MG63 (cell line): Measurements from ENCODE around the gene PCDHA1. TPM values are rescaled to one million over a fixed set of nuclear protein-coding genes. Genes with fewer than 3 reads are reported as not detected.
"Not testable (repeated sequence)": the region's sequence is repeated elsewhere in the genome, so short reads cannot be mapped to it uniquely, and the experiment has no call there.

Experiments used
- DNase-seq: peaks from one replicate; pipeline ENCODE4 v3.0.0-alpha.2; 2020
- H3K27me3 ChIP-seq: fragments of 250-450 bp; sonication (Bioruptor Pico); 2 replicates; pipeline ENCODE4 v1.5.1; 2020; ENCODE audit warnings: mild to moderate bottlenecking, moderate library complexity
- H3K36me3 ChIP-seq: fragments of 250-450 bp; sonication (Bioruptor Pico); 2 replicates; pipeline ENCODE4 v1.5.1; 2020; ENCODE audit warnings: mild to moderate bottlenecking, moderate library complexity
- H3K4me3 ChIP-seq: fragments of 250-450 bp; sonication (Bioruptor Pico); 2 replicates; pipeline ENCODE4 v1.5.1; 2020; ENCODE audit warnings: mild to moderate bottlenecking, moderate library complexity
- H3K9me3 ChIP-seq: fragments of 250-450 bp; sonication (Bioruptor Pico); 2 replicates; pipeline ENCODE4 v1.5.1; 2020; ENCODE audit warnings: mild to moderate bottlenecking, moderate library complexity
- total RNA-seq: library from RNA; depleted of rRNA; stranded (reverse); fragments of >200 nt; shearing (Covaris generic); gene quantifications from 2 replicates; pipeline ENCODE4 v1.2.3, GENCODE V29; 2014; ENCODE audit warnings: low replicate concordance

Gene PCDHA1
- total RNA-seq, 1 experiment from 2014 or later, result not detected

DNA sequence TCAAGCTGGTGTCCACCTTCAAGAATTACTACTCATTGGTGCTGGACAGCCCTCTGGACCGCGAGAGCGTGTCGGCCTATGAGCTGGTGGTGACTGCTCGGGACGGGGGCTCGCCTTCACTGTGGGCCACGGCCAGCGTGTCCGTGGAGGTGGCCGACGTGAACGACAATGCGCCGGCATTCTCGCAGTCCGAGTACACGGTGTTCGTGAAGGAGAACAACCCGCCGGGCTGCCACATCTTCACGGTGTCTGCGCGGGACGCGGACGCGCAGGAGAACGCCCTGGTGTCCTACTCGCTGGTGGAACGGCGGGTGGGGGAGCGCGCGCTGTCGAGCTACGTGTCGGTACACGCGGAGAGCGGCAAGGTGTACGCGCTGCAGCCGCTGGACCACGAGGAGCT lies 16.4 kb downstream of the PCDHA1 start:
- H3K27me3 ChIP-seq, DNase-seq, H3K9me3 ChIP-seq, H3K4me3 ChIP-seq, H3K36me3 ChIP-seq: not testable (repeated sequence)

DNA sequence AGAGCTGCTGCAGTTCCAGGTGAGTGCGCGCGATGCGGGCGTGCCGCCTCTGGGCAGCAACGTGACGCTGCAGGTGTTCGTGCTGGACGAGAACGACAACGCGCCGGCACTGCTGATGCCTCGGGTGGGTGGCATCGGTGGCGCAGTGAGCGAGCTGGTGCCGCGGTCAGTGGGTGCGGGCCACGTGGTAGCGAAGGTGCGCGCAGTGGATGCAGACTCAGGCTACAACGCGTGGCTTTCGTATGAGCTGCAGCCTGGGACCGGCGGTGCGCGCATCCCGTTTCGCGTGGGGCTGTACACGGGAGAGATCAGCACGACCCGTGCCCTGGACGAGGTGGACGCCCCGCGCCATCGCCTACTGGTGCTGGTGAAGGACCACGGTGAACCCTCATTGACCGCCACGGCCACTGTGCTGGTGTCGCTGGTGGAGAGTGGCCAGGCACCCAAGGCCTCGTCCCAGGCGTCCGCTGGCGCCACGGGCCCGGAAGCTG lies 16.9 kb downstream of the PCDHA1 start:
- Histone ChIP-seq H3K36me3 (no peaks in the 10 kb centered on the region), H3K27me3 (no peaks in the 10 kb centered on the region), H3K9me3 (peaks cover 8% of the 10 kb centered on the region), H3K4me3 (no peak overlapping the region)
- no peak for DNase-seq

DNA sequence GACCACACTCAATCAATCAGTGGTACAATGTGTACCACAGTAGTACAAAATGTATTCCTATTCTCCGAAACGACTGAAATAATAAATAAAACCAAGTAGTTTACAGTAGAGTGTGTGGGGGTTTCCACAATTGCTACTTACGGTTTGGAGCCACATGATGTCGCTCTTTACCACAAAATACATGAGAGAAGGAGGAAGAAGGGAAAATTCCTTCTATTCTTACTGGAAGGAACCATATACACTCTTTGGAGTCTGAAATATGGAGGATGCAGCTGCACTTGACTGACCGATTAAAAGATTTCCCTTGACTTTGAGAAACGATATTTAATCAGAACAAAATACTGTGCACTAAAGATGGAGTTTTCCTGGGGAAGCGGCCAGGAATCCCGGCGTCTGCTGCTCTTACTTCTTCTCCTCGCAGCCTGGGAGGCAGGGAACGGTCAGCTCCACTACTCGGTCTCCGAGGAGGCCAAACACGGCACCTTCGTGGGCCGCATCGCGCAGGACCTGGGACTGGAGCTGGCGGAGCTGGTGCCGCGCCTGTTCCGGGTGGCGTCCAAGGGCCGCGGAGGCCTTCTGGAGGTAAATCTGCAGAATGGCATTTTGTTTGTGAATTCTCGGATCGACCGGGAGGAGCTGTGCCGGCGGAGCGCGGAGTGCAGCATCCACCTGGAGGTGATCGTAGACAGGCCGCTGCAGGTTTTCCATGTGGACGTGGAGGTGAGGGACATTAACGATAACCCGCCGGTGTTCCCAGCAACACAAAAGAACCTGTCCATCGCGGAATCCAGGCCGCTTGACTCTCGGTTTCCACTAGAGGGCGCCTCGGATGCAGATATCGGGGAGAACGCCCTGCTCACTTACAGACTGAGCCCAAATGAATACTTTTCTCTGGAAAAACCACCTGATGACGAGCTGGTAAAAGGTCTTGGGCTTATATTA lies 21.2 kb downstream of the PCDHA1 start, which contains the start of gene PCDHA4:
PCDHA4 (plus strand) TSS at position 235 of the 942 bp plus-strand sequence.
- 0 out of 2 replicates have a peak, but pooled peaks cover 2% of the 10 kb centered on the region for H3K9me3 ChIP-seq
- no peaks in the 10 kb centered on the region for H3K36me3 ChIP-seq
- DNase-seq, result no peak
- H3K4me3 ChIP-seq, result no peak within 1 kb of the TSS
- H3K27me3 ChIP-seq, result no peaks in the 10 kb centered on the region

DNA sequence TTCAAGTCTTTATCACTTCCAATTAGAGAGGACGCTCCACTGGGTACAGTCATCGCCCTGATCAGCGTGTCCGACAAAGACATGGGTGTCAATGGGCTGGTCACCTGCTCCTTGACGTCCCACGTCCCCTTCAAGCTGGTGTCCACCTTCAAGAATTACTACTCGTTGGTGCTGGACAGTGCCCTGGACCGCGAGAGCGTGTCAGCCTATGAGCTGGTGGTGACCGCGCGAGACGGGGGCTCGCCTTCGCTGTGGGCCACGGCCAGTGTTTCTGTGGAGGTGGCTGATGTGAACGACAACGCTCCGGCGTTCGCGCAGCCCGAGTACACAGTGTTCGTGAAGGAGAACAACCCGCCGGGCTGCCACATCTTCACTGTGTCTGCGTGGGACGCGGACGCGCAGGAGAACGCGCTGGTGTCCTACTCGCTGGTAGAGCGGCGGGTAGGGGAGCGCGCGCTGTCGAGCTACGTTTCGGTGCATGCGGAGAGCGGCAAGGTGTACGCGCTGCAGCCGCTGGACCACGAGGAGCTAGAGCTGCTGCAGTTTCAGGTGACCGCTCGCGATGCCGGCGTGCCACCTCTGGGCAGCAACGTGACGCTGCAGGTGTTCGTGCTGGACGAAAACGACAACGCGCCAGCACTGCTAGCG lies 22.4 kb downstream of the PCDHA1 start:
- not testable (repeated sequence) for H3K4me3 ChIP-seq, H3K36me3 ChIP-seq, H3K9me3 ChIP-seq, H3K27me3 ChIP-seq, DNase-seq

DNA sequence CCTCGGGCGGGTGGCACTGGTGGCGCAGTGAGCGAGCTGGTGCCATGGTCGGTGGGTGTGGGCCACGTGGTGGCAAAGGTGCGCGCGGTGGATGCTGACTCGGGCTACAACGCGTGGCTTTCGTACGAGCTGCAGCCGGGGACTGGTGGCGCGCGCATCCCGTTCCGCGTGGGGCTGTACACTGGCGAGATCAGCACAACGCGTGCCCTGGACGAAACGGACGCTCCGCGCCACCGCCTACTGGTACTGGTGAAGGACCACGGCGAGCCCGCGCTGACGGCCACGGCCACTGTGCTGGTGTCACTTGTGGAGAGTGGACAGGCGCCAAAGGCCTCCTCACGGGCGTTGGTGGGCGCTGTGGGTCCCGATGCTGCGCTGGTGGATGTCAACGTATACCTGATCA lies 22.9 kb downstream of the PCDHA1 start:
- Histone ChIP-seq H3K36me3 (no peaks in the 10 kb centered on the region), H3K4me3 (no peak overlapping the region), H3K9me3 (0 out of 2 replicates have a peak, but pooled peaks cover 2% of the 10 kb centered on the region), H3K27me3 (no peaks in the 10 kb centered on the region)
- no peak for DNase-seq

DNA sequence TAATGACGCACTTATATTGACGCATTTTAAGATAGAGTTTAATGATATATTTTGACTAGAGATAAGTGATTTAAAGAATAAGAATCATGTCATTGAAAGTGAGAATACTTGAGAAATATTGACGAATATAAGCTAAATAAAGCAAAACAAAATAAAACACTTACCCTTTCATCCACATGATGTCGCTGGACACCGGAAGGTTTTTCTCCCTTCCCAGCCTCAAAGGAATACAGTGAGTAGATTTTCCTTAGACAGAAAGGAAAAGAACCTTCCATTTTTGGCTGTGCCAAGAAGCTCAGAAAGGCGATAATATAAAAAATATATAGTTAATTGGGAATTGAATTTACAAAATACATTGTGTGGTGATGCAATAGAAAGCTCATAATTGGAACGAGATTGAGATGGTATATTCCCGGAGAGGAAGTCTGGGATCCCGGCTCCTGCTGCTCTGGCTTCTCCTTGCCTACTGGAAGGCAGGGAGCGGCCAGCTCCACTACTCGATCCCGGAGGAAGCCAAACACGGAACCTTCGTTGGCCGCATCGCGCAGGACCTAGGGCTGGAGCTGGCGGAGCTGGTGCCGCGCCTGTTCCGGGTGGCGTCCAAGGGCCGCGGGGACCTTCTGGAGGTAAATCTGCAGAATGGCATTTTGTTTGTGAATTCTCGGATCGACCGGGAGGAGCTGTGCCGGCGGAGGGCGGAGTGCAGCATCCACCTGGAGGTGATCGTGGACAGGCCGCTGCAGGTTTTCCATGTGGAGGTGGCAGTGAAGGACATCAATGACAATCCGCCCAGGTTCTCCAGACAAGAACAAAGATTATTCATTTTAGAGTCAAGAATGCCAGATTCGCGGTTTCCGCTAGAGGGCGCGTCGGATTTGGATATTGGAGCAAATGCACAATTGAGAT lies 35.7 kb downstream of the PCDHA1 start, which contains the start of gene PCDHA5:
PCDHA5 (plus strand) TSS at position 239 of the 906 bp plus-strand sequence.
- Histone ChIP-seq H3K36me3 (no peaks in the 10 kb centered on the region), H3K9me3 (no peaks in the 10 kb centered on the region), H3K4me3 (no peak within 1 kb of the TSS), H3K27me3 (0 out of 2 replicates have a peak, but pooled peaks cover 2% of the 10 kb centered on the region)
- DNase-seq, result no peak

DNA sequence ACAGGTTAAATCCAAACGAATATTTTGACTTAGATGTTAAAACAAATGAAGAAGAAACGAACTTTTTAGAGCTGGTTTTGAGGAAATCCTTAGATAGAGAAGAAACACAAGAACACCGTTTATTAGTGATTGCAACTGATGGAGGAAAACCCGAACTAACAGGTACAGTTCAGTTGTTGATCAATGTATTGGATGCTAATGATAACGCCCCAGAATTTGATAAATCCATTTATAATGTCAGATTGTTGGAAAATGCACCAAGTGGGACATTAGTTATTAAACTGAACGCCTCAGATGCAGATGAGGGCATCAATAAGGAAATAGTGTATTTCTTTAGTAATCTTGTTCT lies 36.3 kb downstream of the PCDHA1 start:
- H3K36me3 ChIP-seq, result no peaks in the 10 kb centered on the region
- no peak overlapping the region for H3K4me3 ChIP-seq
- H3K27me3 ChIP-seq, result 0 out of 2 replicates have a peak, but pooled peaks cover 3% of the 10 kb centered on the region
- no peaks in the 10 kb centered on the region for H3K9me3 ChIP-seq
- DNase-seq, result no peak

DNA sequence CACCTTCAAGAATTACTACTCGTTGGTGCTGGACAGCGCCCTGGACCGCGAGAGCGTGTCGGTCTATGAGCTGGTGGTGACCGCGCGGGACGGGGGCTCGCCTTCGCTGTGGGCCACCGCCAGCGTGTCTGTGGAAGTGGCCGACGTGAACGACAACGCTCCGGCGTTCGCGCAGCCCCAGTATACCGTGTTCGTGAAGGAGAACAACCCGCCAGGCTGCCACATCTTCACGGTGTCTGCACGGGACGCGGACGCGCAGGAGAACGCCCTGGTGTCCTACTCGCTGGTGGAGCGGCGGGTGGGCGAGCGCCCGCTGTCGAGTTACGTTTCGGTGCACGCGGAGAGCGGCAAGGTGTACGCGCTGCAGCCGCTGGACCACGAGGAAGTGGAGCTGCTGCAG lies 37.0 kb downstream of the PCDHA1 start:
- not testable (repeated sequence) for H3K27me3 ChIP-seq, H3K36me3 ChIP-seq, H3K4me3 ChIP-seq, H3K9me3 ChIP-seq, DNase-seq

DNA sequence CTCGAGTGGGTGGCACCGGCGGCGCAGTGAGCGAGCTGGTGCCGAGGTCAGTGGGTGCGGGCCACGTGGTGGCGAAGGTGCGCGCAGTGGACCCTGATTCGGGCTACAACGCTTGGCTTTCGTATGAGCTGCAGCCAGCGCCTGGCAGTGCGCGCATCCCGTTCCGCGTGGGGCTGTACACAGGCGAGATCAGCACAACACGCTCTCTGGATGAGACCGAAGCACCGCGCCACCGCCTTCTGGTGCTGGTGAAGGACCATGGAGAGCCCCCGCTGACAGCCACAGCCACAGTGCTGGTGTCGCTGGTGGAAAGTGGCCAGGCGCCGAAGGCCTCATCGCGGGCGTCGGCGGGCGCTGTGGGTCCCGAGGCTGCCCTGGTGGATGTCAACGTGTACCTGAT lies 37.5 kb downstream of the PCDHA1 start:
- no peak for DNase-seq
- Histone ChIP-seq H3K36me3 (no peaks in the 10 kb centered on the region), H3K4me3 (no peak overlapping the region)

DNA sequence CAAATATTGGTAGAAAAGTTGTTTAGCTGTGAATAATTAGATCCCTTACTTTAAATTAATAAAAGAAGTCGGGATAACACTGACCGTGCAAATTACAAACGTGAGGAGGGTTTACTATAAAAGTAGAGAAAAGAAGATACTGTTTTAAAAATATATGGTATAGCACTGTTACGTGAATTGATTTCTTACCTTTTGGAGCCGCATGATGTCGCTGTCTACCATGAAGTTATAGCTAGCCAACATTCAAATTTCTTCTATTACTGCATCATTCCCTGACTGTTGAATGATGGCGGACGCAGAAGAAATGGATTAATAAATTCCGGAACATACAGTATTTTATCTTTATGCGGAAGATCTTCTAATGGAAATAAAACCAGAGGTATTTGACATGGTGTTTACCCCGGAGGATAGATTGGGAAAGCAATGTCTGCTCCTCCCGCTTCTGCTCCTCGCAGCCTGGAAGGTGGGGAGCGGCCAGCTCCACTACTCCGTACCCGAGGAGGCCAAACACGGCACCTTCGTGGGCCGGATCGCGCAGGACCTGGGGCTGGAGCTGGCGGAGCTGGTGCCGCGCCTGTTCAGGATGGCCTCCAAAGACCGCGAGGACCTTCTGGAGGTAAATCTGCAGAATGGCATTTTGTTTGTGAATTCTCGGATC lies 41.9 kb downstream of the PCDHA1 start, which contains the start of gene PCDHA6:
PCDHA6 (plus strand) TSS at position 257 of the 658 bp plus-strand sequence; CDS start at position 389, 132 bp downstream.
- DNase-seq, result no peak
- Histone ChIP-seq H3K36me3 (no peaks in the 10 kb centered on the region), H3K27me3 (peaks cover 6% of the 10 kb centered on the region), H3K9me3 (no peaks in the 10 kb centered on the region), H3K4me3 (no peak within 1 kb of the TSS)

More for the DNA sequence above, 37.5 kb downstream of the PCDHA1 start:
- no peaks in the 10 kb centered on the region for H3K9me3 ChIP-seq
- H3K27me3 ChIP-seq, result 0 out of 2 replicates have a peak, but pooled peaks cover 3% of the 10 kb centered on the region

DNA sequence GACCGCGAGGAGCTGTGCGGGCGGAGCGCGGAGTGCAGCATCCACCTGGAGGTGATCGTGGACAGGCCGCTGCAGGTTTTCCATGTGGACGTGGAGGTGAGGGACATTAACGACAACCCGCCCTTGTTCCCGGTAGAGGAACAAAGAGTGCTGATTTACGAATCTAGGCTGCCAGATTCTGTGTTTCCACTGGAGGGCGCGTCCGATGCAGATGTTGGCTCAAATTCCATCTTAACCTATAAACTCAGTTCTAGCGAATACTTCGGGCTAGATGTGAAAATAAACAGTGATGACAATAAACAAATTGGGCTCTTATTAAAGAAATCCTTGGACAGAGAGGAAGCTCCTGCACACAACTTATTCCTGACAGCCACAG lies 42.4 kb downstream of the PCDHA1 start:
- DNase-seq, result no peak
- no peaks in the 10 kb centered on the region for H3K36me3 ChIP-seq

DNA sequence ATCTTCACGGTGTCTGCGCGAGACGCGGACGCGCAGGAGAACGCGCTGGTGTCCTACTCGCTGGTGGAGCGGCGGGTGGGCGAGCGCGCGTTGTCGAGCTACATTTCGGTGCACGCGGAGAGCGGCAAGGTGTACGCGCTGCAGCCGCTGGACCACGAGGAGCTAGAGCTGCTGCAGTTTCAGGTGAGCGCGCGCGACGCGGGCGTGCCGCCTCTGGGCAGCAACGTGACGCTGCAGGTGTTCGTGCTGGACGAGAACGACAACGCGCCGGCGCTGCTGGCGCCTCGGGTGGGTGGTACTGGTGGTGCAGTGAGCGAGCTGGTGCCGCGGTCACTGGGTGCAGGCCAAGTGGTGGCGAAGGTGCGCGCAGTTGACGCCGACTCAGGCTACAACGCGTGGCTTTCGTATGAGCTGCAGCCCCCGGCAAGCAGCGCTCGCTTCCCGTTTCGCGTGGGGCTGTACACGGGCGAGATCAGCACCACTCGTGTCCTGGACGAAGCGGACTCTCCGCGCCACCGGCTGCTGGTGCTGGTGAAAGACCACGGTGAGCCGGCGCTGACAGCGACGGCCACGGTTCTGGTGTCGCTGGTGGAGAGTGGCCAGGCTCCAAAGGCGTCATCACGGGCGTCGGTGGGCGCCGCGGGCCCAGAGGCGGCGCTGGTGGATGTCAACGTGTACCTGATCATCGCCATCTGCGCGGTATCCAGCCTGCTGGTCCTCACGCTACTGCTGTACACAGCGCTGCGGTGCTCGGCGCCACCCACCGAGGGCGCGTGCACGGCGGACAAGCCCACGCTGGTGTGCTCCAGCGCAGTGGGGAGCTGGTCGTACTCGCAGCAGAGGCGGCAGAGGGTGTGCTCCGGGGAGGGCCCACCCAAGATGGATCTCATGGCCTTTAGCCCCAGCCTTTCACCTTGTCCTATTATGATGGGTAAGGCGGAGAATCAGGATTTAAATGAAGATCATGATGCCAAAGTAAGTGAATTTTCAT lies 43.9 kb downstream of the PCDHA1 start:
- not testable (repeated sequence) for H3K27me3 ChIP-seq

More for the DNA sequence above, 42.4 kb downstream of the PCDHA1 start:
- no peak overlapping the region for H3K4me3 ChIP-seq
- no peaks in the 10 kb centered on the region for H3K9me3 ChIP-seq
- peaks cover 9% of the 10 kb centered on the region for H3K27me3 ChIP-seq

DNA sequence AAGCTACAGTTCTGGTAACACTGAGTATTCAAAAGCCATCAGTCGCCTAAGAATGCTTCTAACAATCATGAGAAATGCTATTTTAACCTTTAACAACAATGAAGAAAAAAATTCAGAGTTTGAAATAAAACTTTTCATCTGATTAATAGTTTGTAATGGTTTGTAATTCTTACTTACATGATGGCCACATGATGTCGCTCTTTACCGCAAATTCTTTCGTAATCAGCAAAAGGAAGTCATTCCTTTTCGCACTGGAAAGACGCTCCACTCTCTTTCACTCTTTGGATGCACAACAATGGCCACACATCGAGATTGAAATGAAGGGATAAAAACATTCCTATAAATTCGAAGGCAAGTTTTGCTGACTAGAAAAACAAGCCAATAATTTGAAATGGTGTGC lies 48.1 kb downstream of the PCDHA1 start, which contains the start of gene PCDHA7:
PCDHA7 (plus strand) TSS at position 277 of the 400 bp plus-strand sequence; CDS start at position 392, 115 bp downstream.
- Histone ChIP-seq H3K9me3 (peaks cover 8% of the 10 kb centered on the region), H3K36me3 (no peaks in the 10 kb centered on the region), H3K4me3 (no peak within 1 kb of the TSS), H3K27me3 (peaks cover 7% of the 10 kb centered on the region)
- no peak for DNase-seq

More for the DNA sequence above, 43.9 kb downstream of the PCDHA1 start:
- not testable (repeated sequence) for H3K36me3 ChIP-seq, H3K9me3 ChIP-seq, H3K4me3 ChIP-seq, DNase-seq

DNA sequence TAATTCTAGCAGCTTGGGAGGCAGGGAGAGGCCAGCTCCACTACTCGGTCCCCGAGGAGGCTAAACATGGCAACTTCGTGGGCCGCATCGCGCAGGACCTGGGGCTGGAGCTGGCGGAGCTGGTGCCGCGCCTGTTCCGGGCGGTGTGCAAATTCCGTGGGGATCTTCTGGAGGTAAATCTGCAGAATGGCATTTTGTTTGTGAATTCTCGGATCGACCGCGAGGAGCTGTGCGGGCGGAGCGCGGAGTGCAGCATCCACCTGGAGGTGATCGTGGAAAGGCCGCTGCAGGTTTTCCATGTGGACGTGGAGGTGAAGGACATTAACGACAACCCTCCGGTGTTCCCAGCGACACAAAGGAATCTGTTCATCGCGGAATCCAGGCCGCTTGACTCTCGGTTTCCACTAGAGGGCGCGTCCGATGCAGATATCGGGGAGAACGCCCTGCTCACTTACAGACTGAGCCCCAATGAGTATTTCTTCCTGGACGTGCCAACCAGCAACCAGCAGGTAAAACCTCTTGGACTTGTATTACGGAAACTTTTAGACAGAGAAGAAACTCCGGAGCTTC lies 48.6 kb downstream of the PCDHA1 start:
- H3K36me3 ChIP-seq, H3K27me3 ChIP-seq, H3K4me3 ChIP-seq, H3K9me3 ChIP-seq, DNase-seq: not testable (repeated sequence)
